ENCODE measurements around the gene MYO10. TPM values are rescaled to one million over a fixed set of nuclear protein-coding genes. Genes with fewer than 3 reads are reported as not detected.

MYO10 gene
- total and polyA plus RNA-seq, 2 of the 8 experiments (the other 6 are each of a cell fraction or from before 2014, with no cell fraction given) = 21.5 to 107 TPM

DNA sequence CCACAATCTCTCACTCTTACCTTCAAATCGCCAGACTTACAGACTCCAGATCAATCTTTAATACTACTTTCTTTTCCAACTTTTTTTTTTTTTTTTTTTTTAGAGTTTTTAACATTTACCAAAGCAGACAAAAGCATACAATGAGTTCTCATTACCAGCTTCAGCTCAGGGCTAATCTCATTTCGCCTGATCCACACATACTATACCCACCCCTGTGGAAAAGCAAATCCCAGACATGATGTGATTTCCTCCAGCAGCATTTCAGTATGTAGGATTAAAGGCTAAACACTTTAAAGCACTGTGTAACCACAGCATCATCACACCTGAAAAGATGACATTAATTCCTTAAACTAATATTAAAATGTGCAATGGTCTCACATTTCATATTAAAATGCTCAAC, 180.4 kb downstream of the MYO10 start:
- peaks cover 0 to 6% (median 4%) of the 10 kb centered on the region in 4 experiments; a peak in 3 of 7 replicates for H3K4me1 ChIP-seq (replicated peaks in 1 of 4; ENCODE audit: control insufficient read depth in 3 of 4, insufficient read depth in 4 of 4, low read length in 3 of 4)
- H3K79me1 ChIP-seq (ENCODE audit: low read depth, low read length) = no peaks in the 10 kb centered on the region
- H3K4me2 ChIP-seq (ENCODE audit: insufficient read depth in 1 of 2, low read depth in 2 of 2, low read length in 2 of 2) = no peak overlapping the region
- H3K27me3 ChIP-seq (replicated peaks in 1 of 4; ENCODE audit: control insufficient read depth in 3 of 4, extremely low read depth in 1 of 4, insufficient read depth in 3 of 4, low read length in 3 of 4) = no peaks in the 10 kb centered on the region
- no peak overlapping the region for H3K56ac ChIP-seq (replicated peaks; ENCODE audit: insufficient read length, low read depth, low read length)
- no peak for FAIRE-seq
- CTCF ChIA-PET (ENCODE audit: partially characterized antibody) = interaction anchor here (0.6 to 2.1 kb wide), 3 partner anchors 15 to 88 kb away, joined by 3 to 7 read pairs (median 3); no protein-coding TSS in a partner anchor
- H3K9me3 ChIP-seq (ENCODE audit: insufficient read depth in 2 of 2, low read depth in 1 of 2, low read length in 1 of 2) = no peaks in the 10 kb centered on the region
- no peak overlapping the region for H4K91ac ChIP-seq (replicated peaks; ENCODE audit: insufficient read length, low read length)
- peaks cover 0 to 9% (median 4%) of the 10 kb centered on the region in 4 experiments; a peak in 5 of 8 replicates for H3K36me3 ChIP-seq (ENCODE audit: control insufficient read depth in 2 of 4, insufficient read depth in 4 of 4, low read length in 3 of 4)
- TF ChIP-seq PHF8 (conservative IDR thresholded peaks at IDR 0.05; ENCODE audit: low read depth, low read length) (no peak), CHD2 (IDR thresholded peaks at IDR 0.05; ENCODE audit: low read length) (no peak)
- no peak overlapping the region for H3K4ac ChIP-seq (replicated peaks; ENCODE audit: insufficient read length, low read depth, low read length)
- H3K14ac ChIP-seq (ENCODE audit: insufficient read length) = no peak overlapping the region
- H3K79me2 ChIP-seq (ENCODE audit: control insufficient read depth in 1 of 2, insufficient read depth in 2 of 2, low read length in 2 of 2) = no peaks in the 10 kb centered on the region
- POLR2A ChIA-PET (ENCODE audit: partially characterized antibody) = interaction anchor here (1.2 to 6.8 kb wide), 2 partner anchors 15 to 19 kb away, joined by 4 to 33 read pairs; no protein-coding TSS in a partner anchor
- no peak overlapping the region for H2BK5ac ChIP-seq (ENCODE audit: low read depth, low read length)
- H4K5ac ChIP-seq (ENCODE audit: insufficient read length, low read depth, low read length) = no peak overlapping the region
- no peak overlapping the region for H2AFZ ChIP-seq (ENCODE audit: low read length)
- H3K9ac ChIP-seq (replicated peaks in 1 of 4; ENCODE audit: extremely low read depth in 1 of 4, low read depth in 3 of 4, low read length in 3 of 4) = no peak overlapping the region
- no peak overlapping the region for H2BK120ac ChIP-seq (replicated peaks; ENCODE audit: low read depth, low read length)
- 100% methylated on average over 1 to 2 of the region's 2 CpGs for WGBS, 2 experiments (ENCODE audit: extremely low coverage in 1 of 2, insufficient coverage in 1 of 2, insufficient read length in 1 of 2, insufficient replicate concordance in 2 of 2, low coverage in 1 of 2, low lambda C conversion rate in 2 of 2, missing lambda C conversion rate in 1 of 2)
- no peak overlapping the region for H2BK20ac ChIP-seq (ENCODE audit: low read length)
- DNase-seq (ENCODE audit: low read depth in 1 of 2, low spot score in 2 of 2) = no peak
- no peak overlapping the region for H4K8ac ChIP-seq (ENCODE audit: extremely low read depth, insufficient read depth, low read length)
- no peaks in the 10 kb centered on the region for H4K20me1 ChIP-seq (replicated peaks in 1 of 2; ENCODE audit: control insufficient read depth in 1 of 2, insufficient read depth in 2 of 2, low read length in 2 of 2)
- H2BK15ac ChIP-seq (ENCODE audit: low read length) = no peak overlapping the region
- no peak overlapping the region for H2AK5ac ChIP-seq (ENCODE audit: low read depth, low read length)
- H3K23me2 ChIP-seq (ENCODE audit: low read depth, low read length) = no peaks in the 10 kb centered on the region
- H3K18ac ChIP-seq (ENCODE audit: extremely low read depth, low read length) = no peak overlapping the region
- H3K4me3 ChIP-seq (ENCODE audit: extremely low read depth in 1 of 4, insufficient read depth in 2 of 4, low read depth in 3 of 4, low read length in 4 of 4) = no peak overlapping the region
- no peak overlapping the region for H2BK12ac ChIP-seq (ENCODE audit: low read depth, low read length)
- no peak overlapping the region for H3K23ac ChIP-seq (ENCODE audit: insufficient read length)
- H3K27ac ChIP-seq (ENCODE audit: low read depth, low read length) = no peak overlapping the region
